K562 (cell line): Measurements from ENCODE around the gene ASIC3.

Experiments
- EGR1 ChIP-seq: fragments of 450-650 bp; conservative IDR thresholded peaks from 2 replicates; pipeline ENCODE4 v1.6.1; 2017; ENCODE audit warnings: mild to moderate bottlenecking
- EZH2 ChIP-seq: IDR thresholded peaks from 2 replicates; pipeline ENCODE4 v1.6.1; 2012; ENCODE audit warnings: low read depth, mild to moderate bottlenecking, inconsistent platforms, low read length, borderline replicate concordance
- POLR2A ChIP-seq: fragments of 450-650 bp; conservative IDR thresholded peaks from 2 replicates; pipeline ENCODE4 v1.6.1; 2016
- RFX1 ChIP-seq: fragments of 450-650 bp; IDR thresholded peaks from 2 replicates; pipeline ENCODE4 v1.6.1; 2016; ENCODE audit warnings: mild to moderate bottlenecking, moderate library complexity
- SIN3A ChIP-seq, 2 experiments: fragments of 150-350 bp in 1 of 2; IDR thresholded peaks; 2 replicates each; pipeline ENCODE4 v1.6.1; 2011 to 2016; ENCODE audit warnings: borderline replicate concordance in 2 of 2, low read depth in 2 of 2, low read length in 2 of 2, mild to moderate bottlenecking in 2 of 2, moderate library complexity in 2 of 2; ENCODE audit not compliant: control insufficient read depth in 1 of 2
- TBP ChIP-seq: optimal IDR thresholded peaks from 2 replicates; pipeline ENCODE3; 2011; ENCODE audit warnings: low read depth, low read length, improper control_type of control experiment
- YY1 ChIP-seq, 3 experiments: IDR thresholded peaks; 2 replicates each; pipeline ENCODE4 v1.6.1; 2011; ENCODE audit warnings: low read length in 2 of 3, mild to moderate bottlenecking in 2 of 3, moderate library complexity in 2 of 3, borderline replicate concordance in 1 of 3, control low read depth in 1 of 3, low read depth in 1 of 3; ENCODE audit not compliant: insufficient read depth in 3 of 3, insufficient replicate concordance in 2 of 3, control insufficient read depth in 1 of 3, insufficient read length in 1 of 3; ENCODE audit errors: extremely low read depth in 1 of 3
- ZNF175 ChIP-seq: fragments of 200-800 bp; sonication (Bioruptor generic); IDR thresholded peaks from 2 replicates; pipeline ENCODE4 v1.6.1; 2016; ENCODE audit warnings: low read depth, mild to moderate bottlenecking, missing genetic modification characterization, missing compliant biosample characterization
- TF ChIP-seq, protein P1 (sequence below): sonication (generic); formaldehyde crosslinking; IDR thresholded peaks from 2 replicates; pipeline ENCODE4 v1.8.1; 2023; ENCODE audit warnings: mild to moderate bottlenecking, missing genetic modification reagents, moderate library complexity

DNA sequence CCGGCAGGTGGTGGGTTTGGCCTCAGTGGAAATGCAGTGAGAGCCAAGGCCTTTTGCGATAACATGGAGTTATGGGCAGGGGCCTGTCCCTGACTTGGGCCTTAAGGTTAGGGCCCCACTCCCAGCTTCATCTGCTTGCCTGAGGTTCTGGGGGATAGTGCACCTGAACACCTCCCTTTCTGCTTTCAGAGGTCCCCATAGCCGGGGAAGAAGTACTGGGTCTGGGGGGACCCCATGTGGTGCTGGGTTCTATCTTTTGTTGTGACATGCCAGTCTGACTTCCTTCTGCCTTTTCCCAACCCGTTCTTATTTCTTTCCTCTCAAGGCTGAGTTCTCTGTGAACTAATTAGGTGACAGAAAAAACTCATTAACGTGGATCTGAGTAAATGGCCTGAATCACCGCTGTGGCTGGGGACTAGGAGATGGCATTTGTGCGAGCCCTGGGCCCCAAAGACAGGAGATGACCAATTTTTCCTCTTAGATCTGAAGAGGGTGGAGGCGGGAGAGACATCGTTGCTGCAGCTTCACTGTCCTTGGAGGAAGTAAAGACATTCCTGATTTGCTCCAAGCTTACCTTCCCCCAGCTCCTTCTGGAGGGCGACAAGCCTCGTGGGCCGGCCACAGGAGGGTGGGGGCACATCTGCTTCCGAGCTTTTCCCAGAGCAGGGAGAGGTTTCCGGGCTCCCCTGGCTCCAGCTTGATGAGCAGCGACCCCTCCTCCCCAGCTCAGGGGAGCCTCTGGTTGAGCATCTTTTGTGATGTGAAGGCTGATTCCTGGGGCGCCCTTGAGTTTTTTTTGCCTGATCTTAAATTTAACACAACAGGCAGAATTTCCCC, 39.9 kb downstream of the ASIC3 start:
- no peak for TF ChIP-seq RFX1
- no peak for TF ChIP-seq YY1 (IDR thresholded peaks at IDR 0.05; ENCODE audit: borderline replicate concordance in 1 of 3, control insufficient read depth in 1 of 3, extremely low read depth in 1 of 3, insufficient read depth in 3 of 3, insufficient read length in 1 of 3, insufficient replicate concordance in 2 of 3, low read depth in 1 of 3, low read length in 2 of 3)
- TF ChIP-seq EGR1 = no peak
- TF ChIP-seq EZH2 = no peak
- no peak for TF ChIP-seq POLR2A
- TF ChIP-seq, protein P1, sequence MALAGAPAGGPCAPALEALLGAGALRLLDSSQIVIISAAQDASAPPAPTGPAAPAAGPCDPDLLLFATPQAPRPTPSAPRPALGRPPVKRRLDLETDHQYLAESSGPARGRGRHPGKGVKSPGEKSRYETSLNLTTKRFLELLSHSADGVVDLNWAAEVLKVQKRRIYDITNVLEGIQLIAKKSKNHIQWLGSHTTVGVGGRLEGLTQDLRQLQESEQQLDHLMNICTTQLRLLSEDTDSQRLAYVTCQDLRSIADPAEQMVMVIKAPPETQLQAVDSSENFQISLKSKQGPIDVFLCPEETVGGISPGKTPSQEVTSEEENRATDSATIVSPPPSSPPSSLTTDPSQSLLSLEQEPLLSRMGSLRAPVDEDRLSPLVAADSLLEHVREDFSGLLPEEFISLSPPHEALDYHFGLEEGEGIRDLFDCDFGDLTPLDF (CRISPR knock-in tag) = no peak
- no peak for TF ChIP-seq ZNF175 (CRISPR knock-in tag)
- no peak for TF ChIP-seq TBP
- TF ChIP-seq SIN3A (IDR thresholded peaks at IDR 0.05; ENCODE audit: borderline replicate concordance in 2 of 2, control insufficient read depth in 1 of 2, low read depth in 2 of 2, low read length in 2 of 2) = no peak
